HG03097 (cell line): ENCODE data around the gene CDC42EP5.
"Not testable (repeated sequence)": the region's sequence is repeated elsewhere in the genome, so short reads cannot be mapped to it uniquely, and the experiment has no call there.

Experiments
- ATAC-seq: cut with Tn5 transposase; IDR thresholded peaks from one replicate; pipeline ENCODE4 v1.9.1; 2021; ENCODE audit not compliant: unreplicated experiment, low FRiP score

The CDC42EP5 gene

DNA sequence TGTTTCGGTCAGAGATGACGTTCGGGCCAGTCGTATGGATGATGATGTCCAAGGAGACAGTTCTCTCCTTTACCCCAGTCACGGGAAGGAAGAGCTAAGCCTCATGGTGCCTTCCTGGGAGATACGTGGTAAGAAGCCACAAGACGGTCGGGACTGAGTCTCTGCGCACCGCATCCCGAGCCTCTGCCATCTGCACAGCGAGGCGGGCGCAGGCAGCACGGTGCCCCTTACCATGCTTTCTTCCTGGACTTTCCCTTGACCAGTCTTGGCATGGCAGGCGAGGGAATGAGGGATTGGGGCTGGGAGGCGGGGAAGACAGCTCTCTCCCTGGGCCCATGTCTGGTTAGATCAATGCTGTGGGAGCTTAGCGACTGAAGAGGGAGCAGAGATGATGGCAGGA, 19.5 kb upstream of the CDC42EP5 start:
- no peak for ATAC-seq

DNA sequence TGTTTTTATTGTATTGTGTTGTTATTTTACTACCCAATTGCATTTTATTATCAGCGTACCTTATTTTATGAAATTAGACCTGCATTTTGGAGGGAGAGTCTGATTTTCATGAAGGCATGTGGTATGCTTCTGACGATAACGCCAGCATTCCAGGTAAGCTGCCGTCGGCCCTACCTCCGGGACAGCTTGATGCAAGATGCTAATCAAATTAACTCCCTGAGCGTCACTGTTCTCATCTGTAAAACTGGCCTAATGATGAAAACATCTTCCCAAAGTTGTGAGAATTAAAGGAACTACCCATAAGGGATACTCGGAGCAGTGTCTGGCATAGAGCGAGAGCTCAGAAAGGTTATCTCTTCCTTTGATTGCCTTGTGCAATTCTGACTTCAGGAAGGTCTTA, 16.7 kb upstream of the CDC42EP5 start:
- no peak for ATAC-seq

DNA sequence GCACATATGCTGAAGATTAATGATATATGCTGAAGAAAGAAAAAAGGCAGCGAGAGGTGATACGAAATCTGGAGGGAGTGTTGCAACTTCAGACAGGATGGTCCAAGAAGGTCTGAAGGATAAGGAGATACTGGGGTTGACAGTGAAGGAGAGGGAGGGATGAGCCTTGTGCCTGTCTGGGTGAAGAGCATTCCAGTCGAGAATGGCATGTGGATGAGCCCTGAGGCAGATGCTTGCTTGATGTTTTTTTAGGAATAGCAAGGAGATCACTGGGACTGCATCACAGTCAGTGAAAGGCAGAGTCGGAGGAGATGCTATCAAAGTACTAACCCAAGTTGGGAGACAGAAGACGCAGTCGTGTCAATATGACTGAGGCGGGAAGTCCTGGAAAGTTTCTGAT, 16.2 kb upstream of the CDC42EP5 start:
- ATAC-seq, result no peak

DNA sequence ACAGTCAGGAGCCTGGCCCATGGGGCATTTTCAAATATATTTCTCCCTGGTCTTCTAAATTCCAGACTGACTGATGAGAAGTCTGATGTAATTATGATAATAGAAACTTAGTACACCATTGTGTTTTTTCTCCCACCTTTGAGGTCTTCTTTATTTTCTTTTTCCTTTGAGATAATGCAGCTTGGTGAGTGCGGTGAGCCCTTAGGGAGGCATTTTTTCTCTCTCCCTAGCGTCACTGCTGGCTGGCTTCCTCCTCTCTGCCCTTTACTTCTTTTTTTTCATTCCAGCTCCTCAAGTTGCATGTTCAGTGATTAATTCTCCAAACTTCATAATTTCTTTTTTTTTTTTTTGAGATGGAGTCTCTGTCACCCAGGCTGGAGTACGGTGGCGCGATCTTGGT, 12.8 kb upstream of the CDC42EP5 start:
- ATAC-seq, result no peak

DNA sequence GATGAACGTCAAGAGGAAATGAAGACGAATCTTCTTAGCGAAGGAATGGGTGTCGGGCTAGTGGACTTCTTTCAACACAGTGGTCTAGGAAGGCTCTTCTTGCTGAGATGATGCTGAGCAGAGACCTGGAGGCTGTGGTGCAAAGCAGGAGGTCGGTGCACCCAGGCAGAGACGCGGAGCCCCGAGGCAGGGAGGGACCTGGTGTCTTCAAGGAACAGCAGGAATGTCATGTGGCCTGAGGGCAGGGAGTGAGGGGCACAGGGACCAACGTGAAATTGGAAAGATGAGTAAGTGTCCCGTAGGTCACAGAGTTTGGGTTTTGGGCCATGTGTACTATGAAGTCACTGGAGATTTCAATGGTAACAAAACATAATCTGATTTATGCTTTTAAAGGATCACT, 11.4 kb upstream of the CDC42EP5 start:
- ATAC-seq, result no peak

DNA sequence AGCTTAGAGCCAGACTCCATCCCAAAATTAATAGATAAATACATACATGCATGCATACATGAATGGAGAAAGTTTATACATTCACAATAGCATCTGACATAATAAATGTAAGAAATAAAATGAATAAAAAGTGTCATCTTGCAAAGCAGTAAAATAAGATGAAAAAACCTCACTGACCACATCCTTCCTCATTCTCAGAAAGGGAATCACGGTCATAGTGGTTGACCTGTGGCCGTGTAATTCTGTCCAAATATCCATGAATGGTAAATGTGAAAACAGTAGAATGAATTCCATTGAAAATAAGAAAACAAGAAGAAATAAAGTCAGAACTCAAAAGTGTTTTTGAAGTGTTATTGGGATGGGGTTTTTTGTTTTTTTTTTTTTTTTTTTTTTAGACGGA, 9.8 kb upstream of the CDC42EP5 start:
- no peak for ATAC-seq

DNA sequence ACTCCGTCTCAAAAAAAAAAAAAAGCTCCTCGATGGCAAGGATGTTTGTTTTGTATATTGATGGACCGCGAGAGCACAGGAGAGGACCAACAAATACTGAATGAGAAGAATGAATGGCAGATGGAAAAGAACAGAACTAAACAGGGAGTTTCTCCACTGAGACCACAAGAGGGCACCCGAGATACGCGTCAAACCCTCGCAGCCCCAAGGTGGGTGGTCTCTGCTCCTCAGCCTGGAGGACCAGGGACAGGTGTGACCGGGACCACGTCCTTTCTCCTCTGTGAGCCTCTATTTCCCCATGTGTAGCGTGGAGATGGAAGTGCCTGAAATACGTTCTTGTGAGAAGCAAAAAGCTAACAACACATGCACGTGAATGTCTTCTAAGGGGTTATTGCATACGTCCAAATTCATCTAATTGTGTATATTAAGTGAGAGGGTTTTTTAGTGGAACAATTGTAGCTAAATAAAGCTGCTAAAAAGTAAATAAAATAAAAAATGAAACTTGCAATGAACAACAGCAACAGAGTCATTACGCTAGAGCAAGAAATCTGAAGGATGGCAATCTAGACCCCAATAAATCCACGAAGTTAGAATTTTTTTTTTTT, 8.3 kb upstream of the CDC42EP5 start:
- no peak for ATAC-seq

DNA sequence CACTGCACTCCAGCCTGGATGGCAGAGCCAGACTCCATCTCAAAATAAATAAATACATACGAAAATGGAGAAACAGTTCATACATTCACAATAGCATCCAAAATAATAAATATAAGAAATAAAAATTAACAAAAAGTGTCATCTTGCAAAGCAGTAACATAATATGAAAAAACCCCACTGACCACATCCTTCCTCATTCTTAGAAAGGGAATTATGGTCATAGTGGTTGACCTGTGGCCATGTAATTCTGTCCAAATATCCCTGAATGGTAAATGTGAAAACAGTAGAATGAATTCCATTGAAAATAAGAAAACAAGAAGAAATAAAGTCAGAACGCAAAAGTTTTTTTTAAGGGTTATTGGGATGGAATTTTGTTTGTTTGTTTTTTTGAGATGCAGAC, 7.0 kb upstream of the CDC42EP5 start:
- ATAC-seq, result no peak

DNA sequence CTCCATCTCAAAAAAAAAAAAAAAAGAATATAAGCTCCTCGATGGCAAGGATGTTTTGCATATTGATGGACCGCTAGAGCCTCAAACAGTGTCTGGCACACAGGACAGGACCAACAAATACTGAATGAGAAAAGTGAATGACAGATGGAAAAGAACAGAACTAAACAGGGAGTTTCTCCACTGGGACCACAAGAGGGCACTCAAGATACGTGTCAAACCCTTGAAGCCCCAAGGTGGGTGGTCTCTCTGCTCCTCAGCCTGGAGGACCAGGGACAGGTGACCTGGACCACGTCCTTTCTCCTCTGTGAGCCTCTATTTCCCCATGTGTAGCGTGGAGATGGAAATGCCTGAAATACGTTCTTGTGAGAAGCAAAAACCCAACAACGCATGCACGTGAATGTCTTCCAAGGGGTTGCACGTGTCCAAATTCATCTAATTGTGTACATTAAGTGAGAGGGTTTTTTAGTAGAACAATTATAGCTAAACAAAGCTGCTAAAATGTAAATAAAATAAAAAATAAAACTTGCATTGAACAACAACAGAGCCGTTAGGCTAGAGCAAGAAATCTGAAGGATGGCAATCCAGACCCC, 5.7 kb upstream of the CDC42EP5 start:
- ATAC-seq, result no peak

DNA sequence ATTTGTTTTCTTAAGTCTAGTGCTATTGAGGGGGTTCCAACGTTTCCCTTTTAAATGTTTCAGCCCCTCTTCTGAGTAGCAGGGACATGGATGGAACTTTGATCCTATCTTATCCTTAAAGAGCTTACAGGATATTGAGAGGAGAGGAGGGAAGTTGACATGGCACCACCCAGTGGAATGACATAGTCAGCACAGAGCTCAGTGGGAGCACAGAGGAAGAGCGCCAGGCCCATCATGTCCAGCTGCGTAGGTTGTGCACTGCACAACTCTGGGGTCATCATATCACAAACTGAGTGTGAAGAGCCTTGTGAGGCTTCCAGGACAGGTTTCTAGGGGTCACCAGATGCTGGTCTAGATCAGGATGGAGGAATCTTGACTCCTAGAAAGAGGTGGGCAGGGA, 4.6 kb upstream of the CDC42EP5 start:
- ATAC-seq, result no peak

DNA sequence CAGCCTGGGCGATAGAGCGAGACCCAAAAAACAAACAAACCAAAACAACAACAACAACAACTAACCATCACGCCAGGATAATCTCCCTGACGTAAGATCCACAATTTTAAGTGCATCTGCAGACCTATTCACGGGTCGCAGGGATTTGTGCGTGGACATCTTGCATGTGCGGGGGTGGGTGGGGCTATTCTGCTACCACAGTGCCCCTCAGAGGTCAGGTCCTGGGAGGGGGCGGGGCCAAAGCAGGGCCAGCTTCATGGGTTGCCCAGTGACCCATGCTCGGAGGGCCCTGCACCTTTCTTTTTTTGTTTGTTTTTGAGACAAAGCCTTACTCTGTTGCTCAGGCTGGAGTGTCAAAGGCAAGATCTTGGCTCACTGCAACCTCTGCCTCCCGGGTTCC, 2.6 kb upstream of the CDC42EP5 start:
- ATAC-seq, result no peak

DNA sequence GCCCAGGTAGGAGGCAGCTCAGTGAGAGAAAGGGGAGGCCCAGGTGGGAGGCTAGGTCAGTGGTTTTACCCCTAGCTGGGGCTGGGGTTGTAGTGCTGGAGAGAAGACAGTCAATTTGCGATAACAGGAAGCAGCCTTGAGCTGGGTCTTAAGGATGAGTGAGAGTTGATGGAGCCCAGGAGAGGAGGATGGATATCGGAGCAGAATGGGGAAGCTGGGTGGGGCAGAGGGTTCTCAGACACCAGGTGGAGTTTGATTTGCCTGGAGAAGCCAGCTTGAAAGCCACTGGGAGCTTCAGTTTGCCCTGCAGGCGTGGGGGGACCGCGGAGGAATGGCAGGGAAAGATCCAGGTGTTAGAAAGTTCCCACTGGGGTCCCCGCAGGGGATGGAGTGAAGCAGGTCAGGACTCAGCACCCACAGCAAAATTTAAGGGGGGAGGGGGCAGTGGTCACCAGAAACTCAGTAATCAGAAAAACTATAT, 836 bp upstream of the CDC42EP5 start:
- no peak for ATAC-seq

DNA sequence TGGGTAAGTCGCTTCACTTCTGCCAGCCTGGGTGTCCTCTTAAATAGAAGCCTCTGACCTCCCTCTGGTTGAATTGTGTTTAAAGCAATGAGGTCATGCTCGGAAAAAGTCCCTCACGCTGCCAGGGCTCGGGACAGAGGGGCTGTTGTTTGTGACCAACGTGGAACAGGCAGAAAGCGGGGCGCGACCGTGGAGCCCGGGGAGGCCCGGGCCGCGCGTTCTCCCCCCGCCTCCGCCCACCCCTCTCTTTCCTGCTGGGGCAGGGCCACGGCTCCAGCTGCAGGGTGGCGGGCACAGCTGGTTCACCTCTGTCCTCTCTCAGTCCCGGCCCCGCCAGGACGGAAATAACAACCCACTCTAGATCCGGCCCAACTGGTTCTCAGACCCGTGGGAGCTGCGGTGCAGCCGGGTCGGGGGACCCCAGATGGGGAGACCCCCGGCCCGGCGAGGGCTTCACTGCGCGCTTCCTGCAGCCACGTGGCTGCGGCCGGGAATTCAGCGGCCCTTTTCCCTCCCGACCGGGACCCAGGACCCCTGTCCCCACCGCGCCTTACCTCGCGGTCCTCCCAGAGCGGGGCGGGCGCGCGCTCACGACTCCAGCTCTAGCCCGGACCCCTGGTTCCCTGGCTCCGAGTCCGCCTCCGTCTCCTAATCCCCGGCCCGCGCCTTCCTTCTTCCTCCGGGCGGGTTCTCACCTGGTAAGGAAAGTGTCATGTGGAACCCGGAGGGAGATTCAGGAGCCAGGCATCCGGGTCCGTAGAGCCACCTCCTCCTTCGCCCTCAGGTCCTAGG, 1.9 kb downstream of the CDC42EP5 start:
- no peak for ATAC-seq

DNA sequence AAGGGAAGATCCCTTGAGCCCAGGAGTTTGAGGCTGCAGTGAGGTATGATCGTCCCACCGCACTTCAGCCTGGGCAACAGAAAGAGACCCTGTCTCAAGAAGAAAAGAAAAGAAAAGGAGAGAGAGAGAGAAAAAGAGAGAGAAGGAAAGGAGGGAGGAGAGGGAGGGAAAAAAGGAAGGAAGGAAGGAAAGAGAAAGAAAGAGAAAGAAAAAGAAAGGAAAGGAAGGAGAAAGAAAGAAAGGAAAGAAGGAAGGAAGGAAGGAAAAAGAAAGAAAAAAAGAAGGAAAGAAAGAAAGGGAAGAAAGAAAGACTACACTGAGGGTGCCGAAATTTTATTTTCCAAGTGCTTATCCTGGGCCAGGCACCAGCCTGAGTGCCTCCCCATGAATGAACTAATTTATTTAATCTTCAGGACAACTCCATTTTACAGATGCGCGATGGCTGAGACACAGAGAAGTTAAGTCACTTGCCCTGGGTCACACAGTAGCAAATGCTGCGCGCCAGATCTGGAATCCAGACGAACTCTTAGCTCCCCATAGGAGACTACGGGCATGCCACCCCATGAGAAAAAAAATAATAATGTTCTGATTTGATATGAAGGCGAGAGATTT, 2.7 kb downstream of the CDC42EP5 start:
- ATAC-seq, result no peak

DNA sequence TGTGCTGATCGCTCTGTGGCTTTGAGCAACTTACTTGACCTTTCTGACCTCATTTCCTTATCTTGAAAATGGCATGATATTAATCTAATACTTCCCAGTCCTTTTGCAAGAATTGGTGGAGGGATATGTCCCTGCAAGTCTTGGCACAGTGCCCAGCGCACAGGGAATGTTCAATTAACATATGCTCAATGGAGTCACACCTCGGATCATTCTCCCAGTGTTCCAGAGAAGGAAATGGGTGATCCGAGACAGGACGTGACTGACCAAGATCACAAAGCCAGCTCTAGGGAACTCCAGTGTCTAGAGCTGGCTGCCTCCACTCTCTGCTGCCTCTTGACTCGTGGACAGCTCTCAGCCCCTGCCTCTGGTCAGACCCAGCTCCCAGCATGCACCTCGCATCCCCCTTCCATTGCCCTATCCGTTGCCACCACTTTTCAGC, 3.6 kb downstream of the CDC42EP5 start:
- ATAC-seq, result no peak

DNA sequence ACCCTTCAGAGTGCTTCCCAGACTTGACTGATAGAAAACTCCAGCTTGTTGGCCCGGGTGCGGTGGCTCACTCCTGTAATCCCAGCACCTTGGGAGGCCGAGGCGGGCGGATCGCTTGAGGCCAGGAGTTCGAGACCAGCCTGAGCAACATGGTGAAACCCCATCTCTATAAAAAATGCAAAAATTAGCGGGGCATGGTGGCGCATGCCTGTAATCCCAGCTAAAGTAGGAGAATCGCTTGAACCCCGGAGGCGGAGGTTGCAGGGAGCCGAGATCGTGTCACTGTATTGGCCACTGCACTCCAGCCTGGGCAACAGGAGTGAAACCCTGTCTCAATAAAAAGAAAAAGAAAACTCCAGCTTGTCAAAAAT, 7.0 kb downstream of the CDC42EP5 start:
- not testable (repeated sequence) for ATAC-seq

DNA sequence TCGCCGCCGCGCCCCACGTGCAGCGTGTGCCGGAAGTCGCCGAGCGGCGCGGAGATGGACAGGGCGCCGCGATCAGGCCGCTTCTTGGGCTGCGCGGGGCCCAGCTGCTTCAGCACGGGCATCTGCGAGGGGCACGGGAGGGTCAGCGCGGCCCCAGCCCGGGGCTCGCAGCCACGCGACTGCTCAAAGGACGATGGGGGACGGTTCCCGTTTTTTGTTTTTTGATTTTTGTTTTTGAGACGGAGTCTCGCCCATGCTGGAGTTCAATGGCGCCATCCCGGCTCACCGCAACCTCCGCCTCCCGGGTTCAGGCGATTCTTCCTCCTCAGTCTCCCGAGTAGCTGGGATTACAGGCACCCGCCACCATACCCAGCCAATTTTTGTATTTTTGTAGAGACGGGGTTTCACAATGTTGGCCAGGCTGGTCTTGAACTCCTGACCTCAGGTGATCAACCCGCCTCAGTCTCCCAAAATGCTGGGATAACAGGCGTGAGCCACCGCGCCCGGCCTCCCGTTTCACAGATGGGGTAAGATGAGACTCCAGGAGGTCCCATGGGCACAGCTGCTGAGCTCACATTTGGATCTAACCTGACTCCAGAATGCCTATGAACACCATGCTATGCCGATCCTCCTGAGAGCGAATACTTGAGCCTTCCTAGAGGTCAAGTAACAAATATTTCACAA, 7.5 kb downstream of the CDC42EP5 start:
- no peak for ATAC-seq

DNA sequence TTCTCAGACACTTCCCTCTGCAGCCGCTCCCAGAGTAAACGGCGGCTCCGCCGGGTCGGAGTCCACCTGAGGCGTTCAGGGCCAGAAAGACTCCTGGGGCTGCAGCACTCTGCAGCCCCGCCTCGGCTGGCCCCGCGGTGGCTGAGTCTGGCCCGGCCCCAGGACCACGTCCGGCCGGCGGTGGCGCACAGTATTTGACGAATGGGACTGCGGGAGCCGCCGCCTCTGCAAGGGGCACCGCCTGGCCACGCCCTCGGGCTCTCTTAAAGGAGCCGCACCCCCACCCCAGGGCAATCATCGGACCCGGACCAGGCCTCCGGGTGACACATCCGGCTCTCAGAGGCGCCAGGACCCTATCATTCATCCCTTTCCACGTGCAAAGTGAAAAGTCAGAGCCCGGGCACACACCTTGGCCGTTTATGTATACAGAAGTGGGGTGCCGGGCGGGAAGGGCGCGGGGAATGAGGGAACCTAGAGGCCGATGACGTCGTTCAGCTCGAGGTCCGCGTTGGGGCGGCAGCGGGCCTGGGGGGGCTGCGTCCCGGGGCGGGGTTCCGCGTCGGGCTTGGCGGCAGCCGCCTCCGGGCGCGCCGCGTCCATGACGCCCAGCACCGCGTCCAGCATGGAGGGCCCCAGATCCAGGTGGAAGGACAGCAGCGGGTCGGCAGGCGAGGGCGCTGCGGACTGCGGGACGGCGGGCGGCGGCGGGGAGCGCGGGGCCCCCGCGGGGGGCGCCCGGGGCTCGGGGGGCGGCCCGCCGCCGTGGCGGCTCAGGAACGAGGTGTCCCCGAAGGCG, 8.3 kb downstream of the CDC42EP5 start:
- peak; percentile 42 for ATAC-seq

DNA sequence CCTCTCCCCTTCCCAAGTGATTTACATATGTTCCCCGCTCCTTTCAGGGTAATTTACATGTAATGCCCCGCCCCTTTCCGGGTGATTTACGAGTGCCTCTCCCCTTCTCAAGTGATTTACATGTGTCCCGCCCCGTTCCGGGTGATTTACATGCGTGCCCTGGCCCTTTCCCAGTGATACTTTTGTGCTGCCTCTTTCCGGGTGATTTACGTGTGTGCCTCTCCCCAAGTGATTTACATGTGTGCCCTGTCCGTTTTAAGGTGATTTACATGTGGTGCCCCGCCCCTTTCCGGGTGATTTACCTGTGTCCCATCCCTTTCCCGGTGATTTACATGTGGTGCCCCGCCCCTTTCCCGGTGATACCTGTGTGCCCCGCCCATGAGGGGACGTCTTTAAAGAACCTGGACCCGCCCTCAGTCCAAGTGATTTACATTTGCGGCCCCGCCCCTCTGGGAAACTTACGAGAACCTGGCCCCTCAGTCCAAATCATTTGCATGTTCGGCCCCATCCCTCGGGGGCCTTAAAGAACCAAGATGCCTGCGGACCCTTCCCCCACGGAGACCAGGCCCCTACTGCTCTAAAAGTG, 9.0 kb downstream of the CDC42EP5 start:
- peak; percentile 32 for ATAC-seq

DNA sequence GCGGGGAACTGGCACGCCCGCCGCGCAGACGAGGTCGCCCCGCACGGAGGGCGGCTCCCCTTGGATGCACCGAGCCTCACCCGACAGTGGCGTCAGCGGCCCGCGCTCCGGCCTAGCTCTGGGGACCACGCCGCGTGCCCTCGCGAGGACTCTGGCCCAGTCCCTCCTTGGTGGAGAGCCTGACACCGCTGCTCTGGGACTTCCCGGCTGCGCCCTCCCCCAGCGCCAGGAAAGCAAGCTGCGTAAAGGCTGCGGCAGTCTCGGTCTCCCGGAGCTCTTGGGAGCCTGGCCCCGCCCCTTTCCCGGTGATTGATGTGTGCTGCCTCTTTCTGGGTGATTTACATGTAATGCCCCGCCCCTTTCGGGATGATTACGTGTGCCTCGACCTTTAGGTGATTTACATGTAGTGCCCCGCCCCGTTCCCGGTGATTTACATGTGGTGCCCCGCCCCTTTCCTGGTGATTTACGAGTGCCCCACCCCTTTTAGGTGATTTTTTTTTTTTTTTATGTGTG, 9.5 kb downstream of the CDC42EP5 start, which contains the start of gene LENG9:
Gene LENG9, minus strand, starts transcription at position 248 of the 513 bp plus-strand sequence. CDS start 252 bp downstream, outside the sequence.
- peak; percentile 43 for ATAC-seq
